SIG-M5 treated with dmso at 0.1 percent for 504 hours (cell line): ENCODE data around the gene ADAM11.
A peak's percentile ranks its signal among the peaks of the same experiment; 100 is the strongest.
"Not testable (repeated sequence)": the region's sequence is repeated elsewhere in the genome, so short reads cannot be mapped to it uniquely, and the experiment has no call there.

Source experiments
- DNase-seq: peaks from one replicate; lab custom pipeline; 2025; ENCODE audit not compliant: unreplicated experiment; lab: John Stamatoyannopoulos, UW

The ADAM11 gene

DNA sequence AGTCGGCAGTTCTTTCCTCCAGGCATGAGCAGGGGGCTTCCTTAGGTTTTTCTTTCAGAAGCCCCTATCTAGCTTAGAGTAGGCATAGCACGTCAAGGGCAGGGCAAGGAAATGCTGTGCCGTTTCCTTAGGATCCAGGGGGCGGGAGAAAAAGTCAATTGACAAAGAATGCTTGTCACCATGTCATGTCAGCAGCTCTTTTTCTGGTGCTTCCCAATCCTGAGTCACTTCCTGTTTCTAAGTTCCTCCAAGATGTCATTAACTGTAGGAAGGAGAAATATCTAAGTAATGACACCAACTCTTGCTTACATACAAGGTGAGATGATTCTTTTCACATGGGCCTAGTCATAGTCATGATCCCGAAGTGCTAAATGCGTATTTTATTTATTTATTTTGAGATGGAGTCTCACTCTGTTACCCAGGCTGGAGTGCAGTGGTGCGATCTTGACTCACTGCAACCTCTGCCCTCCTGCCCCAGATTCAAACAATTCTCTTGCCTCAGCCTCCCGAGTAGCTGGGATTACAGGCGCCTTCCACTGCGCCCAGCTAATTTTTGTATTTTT, 36.1 kb downstream of the ADAM11 start:
- DNase-seq: peak; percentile 83

GRCh38 chr17:44795421-44795820, 36.6 kb downstream of the ADAM11 start:
- no peak for DNase-seq

- no peak for DNase-seq
Observed at GRCh38 chr17:44795928-44796327, 37.1 kb downstream of the ADAM11 start.

GRCh38 chr17:44796731-44797130, 37.9 kb downstream of the ADAM11 start:
- no peak for DNase-seq

- no peak for DNase-seq
Observed at GRCh38 chr17:44797802-44798201, 39.0 kb downstream of the ADAM11 start.

- no peak for DNase-seq
Observed at GRCh38 chr17:44798356-44798755, 39.6 kb downstream of the ADAM11 start.

- DNase-seq: no peak
Observed at GRCh38 chr17:44801880-44802279, 43.1 kb downstream of the ADAM11 start.

DNA sequence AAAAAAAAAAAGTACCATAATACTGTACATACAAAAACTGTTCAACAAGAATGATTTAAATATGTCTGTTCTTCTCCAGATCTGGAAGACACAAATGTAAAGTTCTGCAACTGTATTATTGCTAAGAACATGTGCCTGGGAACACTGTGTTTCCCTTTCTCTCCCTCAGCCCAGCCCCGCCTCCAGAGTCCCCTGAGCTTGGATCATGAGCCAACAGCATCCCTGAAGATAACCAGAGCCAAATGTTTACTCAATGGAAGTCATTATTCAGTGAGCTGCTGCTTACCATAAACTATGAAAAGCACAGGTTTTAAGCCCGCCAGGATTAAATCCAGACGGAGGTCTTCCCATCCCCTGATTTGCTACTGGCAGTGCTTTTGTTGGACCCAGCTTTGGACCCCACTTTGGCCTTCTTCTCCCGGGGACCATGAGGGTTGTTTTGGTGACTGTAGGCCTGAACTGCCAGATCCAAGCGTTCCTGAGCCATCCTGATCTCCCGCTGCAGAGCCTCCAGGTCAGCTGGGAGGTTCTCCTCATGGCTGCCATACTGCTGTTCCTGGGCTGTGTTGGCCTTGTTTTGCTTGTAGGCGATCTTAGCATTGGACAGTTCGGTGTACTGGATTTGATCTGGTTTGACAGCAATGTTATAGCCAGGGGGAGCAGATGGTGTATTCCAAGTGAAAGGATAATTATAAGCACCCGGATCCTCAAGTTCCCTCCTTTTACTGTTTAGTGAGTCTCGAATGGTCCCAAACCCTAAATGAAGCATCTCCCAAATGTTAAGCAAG, 45.7 kb downstream of the ADAM11 start:
- no peak for DNase-seq

- DNase-seq: no peak
Observed at GRCh38 chr17:44807093-44807816, 48.5 kb downstream of the ADAM11 start.

- DNase-seq: no peak
Observed at GRCh38 chr17:44807817-44808155, 49.0 kb downstream of the ADAM11 start.

DNA sequence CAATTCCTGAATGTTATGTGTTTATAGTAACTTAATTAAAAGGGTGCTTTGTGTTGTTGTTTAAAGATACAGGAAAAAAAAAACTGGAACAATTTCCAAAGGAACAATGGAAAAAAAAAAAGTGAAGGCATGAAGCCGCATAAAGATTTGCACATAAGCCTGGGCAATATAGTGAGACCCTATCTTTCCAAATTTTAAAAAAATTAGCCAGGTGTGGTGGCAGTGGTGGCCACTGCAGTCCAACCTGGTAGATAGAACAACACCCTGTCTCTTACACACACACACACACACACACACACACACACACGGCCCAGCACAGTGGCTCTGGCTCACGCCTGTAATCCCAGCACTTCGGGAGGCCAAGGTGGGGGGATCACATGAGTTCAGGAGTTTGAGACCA, 49.4 kb downstream of the ADAM11 start:
- DNase-seq: no peak

DNA sequence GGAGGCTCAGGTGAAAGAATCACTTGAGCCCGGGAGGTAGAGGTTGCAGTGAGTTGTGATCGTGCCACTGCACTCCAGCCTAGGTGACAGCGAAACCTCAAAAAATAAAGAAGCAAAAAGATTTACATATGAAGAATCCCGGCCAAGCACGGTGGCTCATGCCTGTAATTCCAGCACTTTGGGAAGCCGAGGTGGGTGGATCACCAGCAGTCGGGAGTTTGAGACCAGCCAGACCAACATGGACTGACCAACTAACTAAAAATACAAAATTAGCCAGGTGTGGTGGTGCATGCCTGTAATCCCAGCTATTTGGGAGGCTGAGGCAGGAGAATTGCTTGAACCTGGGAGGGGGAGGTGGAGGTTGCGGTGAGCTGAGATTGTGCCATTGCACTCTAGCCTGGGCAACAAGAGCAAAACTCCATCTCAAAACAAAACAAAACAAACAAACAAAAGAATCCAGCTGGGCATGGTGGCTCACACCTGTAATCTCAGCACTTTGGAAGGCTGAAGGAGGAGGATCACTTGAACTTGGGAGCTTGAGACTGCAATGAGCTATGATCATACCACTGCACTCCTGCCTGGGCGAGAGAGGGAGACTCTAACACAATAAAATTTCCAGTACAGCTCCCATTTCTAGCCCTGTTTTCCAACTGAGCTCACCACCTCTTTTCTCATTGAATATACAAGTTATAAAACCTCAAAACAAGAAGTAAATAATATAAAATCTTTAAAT, 50.0 kb downstream of the ADAM11 start:
- not testable (repeated sequence) for DNase-seq

GRCh38 chr17:44812263-44812662, 53.5 kb downstream of the ADAM11 start:
- no peak for DNase-seq

- not testable (repeated sequence) for DNase-seq
Observed at GRCh38 chr17:44818508-44818907, 59.7 kb downstream of the ADAM11 start.

DNA sequence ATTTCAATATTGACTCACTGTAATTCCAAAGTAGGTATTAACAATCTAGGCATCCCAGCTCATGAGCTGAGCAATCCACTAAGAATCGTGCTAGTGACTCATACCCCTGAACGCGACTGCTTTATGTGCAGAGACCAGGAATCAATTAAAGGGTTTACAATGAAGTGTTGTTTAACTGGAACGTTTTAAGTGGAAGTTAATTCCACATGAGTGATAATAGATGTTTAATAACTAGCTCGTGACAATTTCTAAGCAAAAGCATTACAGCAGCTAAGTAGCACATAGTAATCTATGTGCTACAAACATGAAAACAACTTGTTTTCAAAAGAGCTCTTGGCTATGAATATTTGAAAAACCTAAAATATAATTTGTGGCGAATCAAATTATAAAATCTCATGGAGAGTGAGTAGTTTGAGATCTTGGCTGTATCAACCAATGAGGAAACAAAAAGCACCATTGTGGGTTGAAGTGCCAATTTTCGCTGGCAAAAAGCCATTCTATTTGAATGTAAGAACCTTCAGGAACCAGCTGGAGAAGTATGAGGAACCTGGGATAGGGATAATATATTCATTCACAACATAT, 61.9 kb downstream of the ADAM11 start:
- DNase-seq: no peak

DNA sequence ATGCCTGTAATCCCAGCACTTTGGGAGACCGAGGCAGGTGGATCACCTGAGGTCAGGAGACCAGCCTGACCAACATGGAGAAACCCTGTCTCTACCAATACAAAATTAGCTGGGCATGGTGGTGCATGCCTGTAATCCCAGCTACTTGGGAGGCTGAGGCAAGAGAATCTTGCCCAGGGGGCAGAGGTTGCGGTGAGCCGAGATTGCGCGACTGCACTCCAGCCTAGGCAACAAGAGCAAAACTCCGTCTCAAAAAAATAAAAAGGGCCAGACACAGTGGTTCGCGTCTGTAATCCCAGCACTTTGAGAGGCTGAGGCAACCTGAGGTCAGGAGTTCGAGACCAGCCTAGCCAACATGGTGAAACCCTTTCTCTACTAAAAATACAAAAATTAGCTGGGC, 66.4 kb downstream of the ADAM11 start:
- not testable (repeated sequence) for DNase-seq

- DNase-seq: no peak
Observed at GRCh38 chr17:44826123-44826790, 67.5 kb downstream of the ADAM11 start.

GRCh38 chr17:44827863-44828262, 69.1 kb downstream of the ADAM11 start:
- no peak for DNase-seq

DNA sequence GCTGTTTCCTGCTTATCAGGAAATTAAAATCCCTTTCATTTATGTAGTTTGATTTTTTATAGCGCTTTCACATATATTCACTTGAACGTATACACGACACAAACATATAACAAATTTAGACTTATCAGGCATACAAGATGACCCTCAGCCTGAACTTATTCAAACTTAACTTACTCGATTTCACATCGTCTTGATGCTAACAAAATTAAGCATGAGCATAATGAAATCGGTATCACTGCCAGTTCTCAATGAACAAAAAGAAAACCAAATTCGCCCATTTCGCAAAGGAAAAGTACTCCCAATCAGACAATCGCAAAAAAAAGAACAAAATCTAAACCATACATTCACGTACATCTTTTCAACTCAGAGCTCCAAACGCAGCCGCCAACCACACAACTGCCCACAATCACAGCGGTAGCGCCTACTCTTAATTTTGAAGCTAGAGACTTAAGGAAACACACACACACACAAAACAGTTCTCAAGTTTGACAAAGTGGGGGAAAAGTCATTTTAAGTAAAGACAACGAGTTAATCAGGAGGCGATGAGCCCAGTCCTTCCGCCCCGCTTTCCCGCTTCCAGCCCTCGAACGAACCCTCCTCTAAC, 70.2 kb downstream of the ADAM11 start:
- DNase-seq: no peak
